GM10266 (cell line): ENCODE results near the gene CCL4.

Experiments used
- DNase-seq: peaks from one replicate; pipeline ENCODE4 v3.0.0; 2012; ENCODE audit errors: extremely low spot score
- TF ChIP-seq, protein P1 (sequence below): IDR thresholded peaks from 2 replicates; pipeline ENCODE4 v1.5.1; 2012; ENCODE audit warnings: mild to moderate bottlenecking, low read depth; ENCODE audit not compliant: control insufficient read depth, insufficient read depth; ENCODE audit errors: missing control alignments

CCL4 gene

DNA sequence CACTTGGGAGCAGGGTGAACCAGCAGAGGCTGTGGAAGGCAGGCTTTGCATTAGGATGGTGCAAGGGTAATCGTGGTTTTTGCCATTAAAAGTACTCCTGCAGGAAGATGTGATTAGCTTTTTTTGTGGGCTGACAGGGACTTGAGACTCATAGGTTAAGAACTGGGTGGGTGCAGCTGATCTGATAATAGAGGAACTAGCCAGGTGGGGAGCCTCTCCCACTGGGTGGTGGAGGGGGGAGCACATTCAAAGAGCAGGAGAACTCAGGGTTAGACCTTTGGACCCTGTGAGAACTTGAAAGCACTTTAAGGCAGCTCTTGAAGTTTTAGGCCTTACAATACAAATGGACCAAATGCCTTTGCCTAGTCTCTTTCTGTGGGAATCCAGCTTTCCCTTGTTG lies 32.4 kb downstream of the CCL4 start:
- TF ChIP-seq, protein P1, sequence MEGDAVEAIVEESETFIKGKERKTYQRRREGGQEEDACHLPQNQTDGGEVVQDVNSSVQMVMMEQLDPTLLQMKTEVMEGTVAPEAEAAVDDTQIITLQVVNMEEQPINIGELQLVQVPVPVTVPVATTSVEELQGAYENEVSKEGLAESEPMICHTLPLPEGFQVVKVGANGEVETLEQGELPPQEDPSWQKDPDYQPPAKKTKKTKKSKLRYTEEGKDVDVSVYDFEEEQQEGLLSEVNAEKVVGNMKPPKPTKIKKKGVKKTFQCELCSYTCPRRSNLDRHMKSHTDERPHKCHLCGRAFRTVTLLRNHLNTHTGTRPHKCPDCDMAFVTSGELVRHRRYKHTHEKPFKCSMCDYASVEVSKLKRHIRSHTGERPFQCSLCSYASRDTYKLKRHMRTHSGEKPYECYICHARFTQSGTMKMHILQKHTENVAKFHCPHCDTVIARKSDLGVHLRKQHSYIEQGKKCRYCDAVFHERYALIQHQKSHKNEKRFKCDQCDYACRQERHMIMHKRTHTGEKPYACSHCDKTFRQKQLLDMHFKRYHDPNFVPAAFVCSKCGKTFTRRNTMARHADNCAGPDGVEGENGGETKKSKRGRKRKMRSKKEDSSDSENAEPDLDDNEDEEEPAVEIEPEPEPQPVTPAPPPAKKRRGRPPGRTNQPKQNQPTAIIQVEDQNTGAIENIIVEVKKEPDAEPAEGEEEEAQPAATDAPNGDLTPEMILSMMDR: no peak
- DNase-seq: no peak

DNA sequence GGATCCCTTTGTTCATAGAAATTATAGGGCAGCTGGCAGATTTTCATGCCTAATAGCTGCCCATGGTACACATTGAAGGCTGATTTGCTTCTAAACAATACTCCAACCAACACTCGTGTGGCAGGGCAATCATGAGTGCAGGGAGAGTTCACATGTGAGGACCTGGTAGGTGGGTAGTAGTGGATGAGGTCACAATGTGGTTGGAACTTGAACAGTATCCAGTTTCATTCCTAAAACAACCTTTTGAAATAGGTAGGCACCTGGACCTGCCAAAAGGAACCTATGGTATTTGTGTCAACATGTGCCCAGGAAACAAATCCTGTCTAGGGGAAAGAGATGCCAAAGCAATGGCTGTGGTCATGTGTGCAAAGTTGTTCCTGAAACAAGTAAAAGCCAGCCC lies 32.8 kb downstream of the CCL4 start:
- TF ChIP-seq, protein P1: no peak

DNA sequence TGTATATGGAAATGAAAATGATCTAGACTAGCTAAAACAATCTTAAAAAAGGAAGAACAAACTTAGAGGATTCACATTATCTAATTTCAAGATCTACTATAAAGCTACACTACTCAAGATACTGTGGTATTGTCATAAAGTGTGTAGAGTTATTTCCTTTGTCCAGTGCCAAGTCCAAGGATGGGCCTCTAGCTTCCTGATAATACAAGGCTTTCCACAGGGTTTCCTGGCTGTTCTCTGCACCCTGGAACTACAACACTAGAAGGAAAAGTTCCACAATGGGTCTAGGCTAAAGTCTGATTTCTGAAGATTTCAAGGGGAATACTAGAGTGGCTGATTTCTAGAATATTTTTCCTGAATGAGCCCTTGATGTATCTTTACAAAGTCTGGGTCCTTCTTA lies 38.6 kb downstream of the CCL4 start:
- TF ChIP-seq, protein P1: no peak
- no peak for DNase-seq

More for the DNA sequence above, 32.8 kb downstream of the CCL4 start:
- no peak for DNase-seq

DNA sequence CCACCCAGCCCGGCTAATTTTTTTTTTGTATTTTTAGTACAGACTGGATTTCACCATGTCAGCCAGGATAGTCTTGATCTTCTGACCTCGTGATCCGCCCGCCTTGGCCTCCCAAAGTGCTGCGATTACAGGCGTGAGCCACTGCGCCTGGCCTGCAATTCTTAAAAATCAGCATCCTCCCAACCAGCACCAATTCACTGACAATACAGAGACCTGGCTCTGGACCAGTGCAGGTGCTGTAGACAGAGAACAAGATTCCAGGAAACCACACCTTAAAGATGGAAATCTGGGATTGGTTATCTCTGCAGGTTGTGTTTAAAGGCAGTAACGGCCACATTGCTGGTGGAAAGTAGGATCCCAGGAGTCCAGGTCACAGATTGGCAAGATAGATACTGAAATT lies 39.2 kb downstream of the CCL4 start:
- DNase-seq: no peak
- TF ChIP-seq, protein P1: no peak

DNA sequence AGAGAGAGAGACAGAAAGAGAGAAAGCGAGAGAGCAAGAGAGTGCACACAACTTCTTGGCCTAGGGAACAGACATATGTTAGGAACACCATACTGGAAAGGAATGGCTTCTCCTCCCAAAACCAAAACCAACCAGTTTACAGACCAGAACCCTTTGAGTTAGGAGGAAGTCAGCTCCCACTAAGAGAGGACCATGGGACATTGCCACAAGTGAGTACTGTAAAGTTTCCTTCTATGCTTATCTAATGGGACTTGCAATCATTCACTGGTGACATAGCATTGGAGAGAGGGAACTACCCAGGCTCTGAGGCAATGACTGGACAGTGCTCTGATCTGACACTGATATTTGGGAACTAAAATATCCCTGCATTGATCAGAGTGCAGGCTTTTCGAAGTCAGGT lies 40.4 kb downstream of the CCL4 start:
- TF ChIP-seq, protein P1: no peak
- no peak for DNase-seq

DNA sequence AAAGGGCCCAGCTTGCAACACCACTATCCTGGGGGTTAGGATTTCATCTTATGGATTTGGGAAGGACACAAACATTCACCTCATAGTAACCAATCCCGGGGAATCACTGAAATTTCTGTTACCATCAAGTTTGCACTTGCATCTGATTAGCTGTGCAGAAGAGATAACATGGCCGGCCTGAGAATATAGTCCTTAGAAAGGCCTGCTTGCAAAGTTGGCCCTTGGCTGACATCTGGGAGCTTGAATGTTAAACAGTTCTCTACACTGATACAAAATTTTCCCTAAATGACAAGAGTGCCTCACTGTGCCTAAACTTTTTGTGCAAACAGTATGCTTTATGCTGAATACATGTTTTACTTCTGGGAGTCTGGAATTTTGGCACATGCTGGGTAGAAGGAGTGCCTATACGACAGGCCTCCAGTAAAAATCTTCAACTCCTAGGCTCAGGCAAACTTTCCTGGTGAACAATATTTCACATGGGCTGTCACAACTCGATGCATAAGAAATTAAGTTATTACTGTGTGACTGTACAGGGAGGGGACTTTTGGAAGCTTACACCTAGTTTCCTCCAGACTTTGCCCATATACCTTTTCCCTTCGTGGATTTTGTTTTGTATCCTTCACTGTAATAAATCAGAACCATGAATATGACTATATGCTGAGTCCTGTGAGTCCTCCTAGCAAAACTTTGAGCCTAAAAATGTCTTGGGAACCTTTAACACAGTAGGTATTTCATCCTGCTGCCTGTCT lies 41.5 kb downstream of the CCL4 start:
- DNase-seq: no peak
- TF ChIP-seq, protein P1: no peak

DNA sequence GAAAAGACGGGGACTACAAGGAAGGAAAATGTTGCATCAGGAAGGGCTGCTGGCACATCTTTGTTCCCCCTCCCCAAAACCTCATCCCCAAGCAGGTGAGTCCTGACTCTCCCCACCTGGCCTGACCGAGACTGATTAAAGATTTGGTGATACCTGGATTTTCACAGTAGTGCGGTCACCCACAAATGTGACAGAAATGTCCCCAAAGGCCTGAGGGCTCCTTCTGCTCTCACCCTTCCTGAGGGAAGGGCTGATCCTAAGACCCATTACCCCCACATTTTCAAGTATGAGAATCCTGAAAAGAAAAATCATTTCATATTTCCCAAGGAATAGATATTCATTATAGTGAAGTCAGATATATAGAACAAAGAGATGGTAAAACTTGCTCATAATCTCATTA lies 44.0 kb downstream of the CCL4 start:
- TF ChIP-seq, protein P1: no peak
- DNase-seq: no peak
